ENCODE measurements around the gene TPK1.
A peak's percentile ranks its signal among the peaks of the same experiment; 100 is the strongest.
"Not testable (repeated sequence)": the region's sequence is repeated elsewhere in the genome, so short reads cannot be mapped to it uniquely, and the experiment has no call there.

Gene TPK1

GRCh38 chr7:144468990-144469732, 366.7 kb downstream of the TPK1 start:
- DNase-seq: no peak

- no peak for DNase-seq
These were observed 376.2 kb downstream of the TPK1 start for GRCh38 chr7:144459635-144460034.

GRCh38 chr7:144455040-144455404, 380.8 kb downstream of the TPK1 start:
- DNase-seq: no peak

DNA sequence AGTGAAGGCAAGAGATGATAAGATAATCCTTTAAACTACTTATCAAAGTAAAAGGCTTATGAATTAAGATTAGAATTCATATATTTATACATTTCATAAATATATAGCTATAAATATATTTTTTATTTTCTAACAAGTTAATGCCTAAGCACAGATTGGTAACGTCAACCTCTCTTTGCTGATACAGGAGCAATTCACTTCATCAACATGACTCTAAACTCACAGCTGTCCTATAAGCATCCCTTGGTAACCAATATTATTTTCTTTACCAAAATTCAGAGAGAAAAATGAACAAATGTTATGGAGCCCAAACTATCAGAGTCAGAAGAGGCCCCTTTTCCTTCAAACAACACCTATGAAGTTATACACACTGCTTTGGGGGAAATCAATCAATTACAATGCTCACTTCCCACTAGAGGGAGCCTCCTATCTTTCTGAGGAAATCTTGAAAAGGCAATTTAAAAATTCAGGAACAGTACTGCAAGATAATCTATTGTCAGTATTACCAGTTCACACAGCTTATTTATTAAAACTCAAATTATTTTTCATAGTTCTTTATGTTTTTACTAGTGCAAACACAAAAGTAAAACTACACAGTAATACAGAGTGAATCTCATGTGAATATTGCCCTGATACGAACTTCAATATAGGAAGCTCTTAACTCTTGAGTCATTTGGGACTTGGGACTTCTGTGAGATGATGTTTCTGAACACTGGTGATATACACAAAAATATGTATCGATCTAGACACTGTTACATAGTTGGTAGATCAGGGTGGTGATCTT, 381.4 kb downstream of the TPK1 start:
- no peak for DNase-seq

- DNase-seq: no peak
These were observed 383.8 kb downstream of the TPK1 start for GRCh38 chr7:144452064-144452463.

- DNase-seq: no peak
These were observed 390.3 kb downstream of the TPK1 start for GRCh38 chr7:144445590-144445989.

DNA sequence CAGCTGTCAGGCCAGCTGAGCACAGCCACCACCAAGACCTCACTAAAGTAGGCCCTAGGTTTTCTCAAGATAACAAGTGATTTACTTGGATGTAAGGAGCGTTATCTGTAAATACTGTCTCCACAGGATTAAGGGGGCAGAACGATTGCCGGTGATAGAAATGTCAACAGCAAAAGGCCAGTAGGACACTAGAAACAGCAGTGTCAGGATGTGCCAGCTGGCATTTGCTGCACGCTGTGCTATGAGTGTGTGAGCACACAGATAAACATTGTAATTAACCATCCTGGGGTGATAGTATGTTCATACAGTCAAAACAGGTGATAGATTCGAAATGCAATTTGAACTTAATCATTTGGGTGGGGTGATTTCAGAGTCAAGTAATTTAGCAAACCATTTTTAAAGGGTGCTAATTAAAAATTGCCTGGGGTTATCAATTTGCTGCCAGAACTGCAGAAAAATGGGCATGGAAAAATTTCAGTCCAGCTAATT, 396.1 kb downstream of the TPK1 start:
- peak; percentile 61 for DNase-seq

- DNase-seq: no peak
These were observed 397.1 kb downstream of the TPK1 start for GRCh38 chr7:144438759-144439158.

DNA sequence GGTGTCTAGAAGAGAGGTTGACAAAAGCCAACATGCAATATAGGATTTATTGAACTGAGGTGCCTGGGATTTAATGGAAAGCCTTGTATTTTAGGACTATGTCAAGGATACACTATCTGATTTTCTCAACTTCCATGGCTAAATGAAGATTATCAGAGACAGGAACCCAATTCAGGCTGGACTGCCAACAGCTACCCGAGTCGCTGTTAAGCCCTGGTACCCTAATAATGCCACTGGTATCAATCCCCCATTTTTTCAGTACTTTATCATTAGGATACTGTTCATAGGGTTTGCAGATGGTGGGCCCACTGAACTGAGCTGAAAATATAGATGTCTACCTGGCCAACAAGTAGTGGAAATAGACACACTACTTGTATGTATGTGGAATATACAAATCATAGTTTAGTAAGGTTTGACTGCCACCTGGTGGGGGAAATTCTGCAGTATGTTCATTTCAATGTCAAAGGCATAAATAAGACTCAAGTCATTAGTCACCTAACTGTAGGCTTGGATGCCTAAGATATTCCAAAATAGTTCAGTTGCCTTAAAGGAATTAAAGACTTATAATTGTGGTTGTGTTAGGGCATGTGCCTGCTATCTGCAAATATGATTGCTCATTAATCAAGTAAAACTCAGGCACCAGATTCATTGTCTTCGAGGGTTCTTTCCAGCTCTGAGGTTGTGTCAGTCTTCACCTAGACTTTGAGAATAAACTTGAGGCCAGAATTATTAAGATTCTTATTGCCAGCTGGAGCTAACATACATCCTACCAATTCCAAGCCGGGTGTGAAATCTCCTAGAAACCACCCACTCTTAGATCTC, 398.3 kb downstream of the TPK1 start:
- DNase-seq: peak; percentile 50

GRCh38 chr7:144436500-144436899, 399.4 kb downstream of the TPK1 start:
- no peak for DNase-seq

GRCh38 chr7:144428431-144428830, 407.4 kb downstream of the TPK1 start:
- DNase-seq: no peak

DNA sequence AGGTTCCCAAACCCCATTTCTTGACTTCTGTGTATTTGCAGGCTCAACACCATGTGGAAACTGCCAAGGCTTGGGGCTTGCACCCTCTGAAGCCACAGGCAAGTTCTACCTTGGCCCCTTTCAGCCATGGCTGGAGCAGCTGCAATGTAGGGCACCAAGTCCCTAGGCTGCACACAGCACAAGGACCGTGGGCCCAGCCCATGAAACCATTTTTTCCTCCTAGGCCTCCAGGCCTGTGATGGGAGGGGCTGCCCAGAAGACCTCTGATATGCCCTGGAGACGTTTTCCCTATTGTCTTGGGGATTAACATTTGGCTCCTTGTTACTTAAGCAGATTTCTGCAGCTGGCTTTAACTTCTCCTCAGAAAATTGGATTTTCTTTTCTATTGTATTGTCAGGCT, 408.3 kb downstream of the TPK1 start:
- DNase-seq: not testable (repeated sequence)

- DNase-seq: not testable (repeated sequence)
These were observed 416.9 kb downstream of the TPK1 start for GRCh38 chr7:144418931-144419330.

- DNase-seq: no peak
These were observed 419.5 kb downstream of the TPK1 start for GRCh38 chr7:144416341-144416740.

DNA sequence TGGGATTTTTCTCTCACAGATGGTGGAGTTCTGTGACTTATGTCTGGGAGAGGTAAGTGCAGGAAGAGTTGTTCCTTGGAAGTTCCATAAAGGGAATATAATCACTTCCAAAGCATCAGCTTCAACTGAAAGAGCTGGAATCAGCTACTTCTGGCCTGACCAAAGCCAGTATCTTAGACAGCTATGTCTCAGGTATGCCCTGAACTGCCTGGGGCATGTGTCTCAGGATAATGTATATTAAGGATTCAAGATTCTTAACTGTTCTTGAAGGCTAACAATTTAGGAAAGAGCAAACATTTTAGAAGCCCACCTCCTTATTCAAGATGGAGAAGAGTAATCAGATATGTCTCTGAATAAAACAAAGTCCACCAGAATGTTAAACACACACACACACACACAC, 420.0 kb downstream of the TPK1 start:
- no peak for DNase-seq

DNA sequence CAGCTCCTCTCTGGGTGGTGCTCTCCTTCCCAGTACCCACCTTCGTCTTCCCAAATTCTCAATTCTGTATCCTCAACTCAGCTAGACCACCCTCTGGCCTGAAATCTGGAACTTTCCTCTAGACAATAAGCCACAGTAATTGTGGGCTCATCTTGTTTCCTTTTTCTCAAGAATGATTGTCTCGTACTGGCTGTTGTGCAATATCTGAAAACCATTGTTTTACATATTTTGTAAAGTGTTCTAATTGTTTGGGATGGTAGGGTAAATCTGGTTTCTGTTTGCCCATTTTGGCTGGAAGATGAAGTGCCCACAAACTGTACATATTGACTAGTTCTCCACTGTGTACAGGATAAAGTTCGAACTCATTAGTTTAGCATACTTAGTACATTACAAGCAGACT, 421.0 kb downstream of the TPK1 start:
- DNase-seq: no peak

DNA sequence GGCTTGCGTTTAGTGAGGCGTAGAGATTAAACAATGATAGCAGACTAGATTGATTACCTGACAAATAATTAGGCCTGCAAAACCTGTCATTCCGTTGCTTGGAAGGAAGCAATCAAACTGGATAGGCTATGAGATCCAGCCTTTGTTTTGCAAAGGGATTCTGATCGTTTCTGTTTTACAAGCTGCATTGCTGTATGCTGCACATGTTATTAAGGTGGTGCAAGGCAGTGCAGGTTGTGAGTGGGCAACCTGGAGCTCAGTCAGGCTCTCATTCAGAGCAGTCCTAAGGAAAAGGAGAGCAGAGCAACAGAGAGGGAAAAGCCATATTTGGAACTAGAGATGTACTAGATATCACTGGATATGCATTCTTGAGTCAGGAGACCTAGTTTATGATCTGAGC, 425.4 kb downstream of the TPK1 start:
- no peak for DNase-seq

DNA sequence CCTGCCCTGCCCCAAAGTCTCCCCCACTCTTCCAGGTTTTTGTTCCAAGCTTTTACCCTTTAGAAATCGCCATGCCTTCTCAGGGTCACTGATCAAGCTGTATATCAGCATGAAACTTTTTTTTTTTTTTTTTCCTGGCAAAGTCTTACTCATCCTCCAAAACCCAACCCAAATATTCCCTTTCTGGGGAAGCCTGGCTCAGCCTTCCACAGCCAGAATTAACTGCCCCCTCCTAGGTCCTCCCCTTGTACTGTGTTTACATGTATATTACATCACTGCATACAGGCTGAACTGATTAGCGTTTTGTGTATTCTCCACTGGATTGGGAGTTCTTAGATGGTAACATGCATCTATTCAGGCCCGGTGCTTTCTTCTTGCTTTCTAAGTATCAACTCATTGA, 427.7 kb downstream of the TPK1 start:
- no peak for DNase-seq

GRCh38 chr7:144407266-144407931, 428.5 kb downstream of the TPK1 start:
- peak; percentile 2 for DNase-seq

GRCh38 chr7:144404946-144405345, 430.9 kb downstream of the TPK1 start:
- no peak for DNase-seq

DNA sequence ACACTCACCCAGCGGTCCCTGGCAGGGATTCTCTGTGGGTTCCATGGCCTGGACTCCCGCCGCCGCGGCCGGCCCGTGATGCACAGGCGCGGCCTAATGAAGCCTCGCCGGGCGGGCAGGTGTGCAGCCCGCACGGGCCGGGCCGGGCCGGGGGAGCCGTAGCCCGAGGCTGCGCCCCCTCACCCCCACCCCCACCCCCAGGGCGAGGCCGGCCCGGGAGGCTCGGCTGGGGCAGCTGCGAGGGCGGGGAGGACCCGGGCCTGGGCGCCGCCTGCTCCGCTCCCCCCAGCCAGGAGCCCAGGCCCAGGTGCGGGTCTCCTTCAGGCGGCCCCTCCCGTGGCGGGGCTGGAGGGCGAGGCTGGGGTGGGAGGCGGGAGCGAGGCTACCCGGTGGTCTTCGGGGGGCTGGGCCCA, 432.2 kb downstream of the TPK1 start, which contains the start of gene NOBOX:
Gene NOBOX (minus strand): TSS at position 45 of the 413 bp plus-strand sequence.
- no peak for DNase-seq

DNA sequence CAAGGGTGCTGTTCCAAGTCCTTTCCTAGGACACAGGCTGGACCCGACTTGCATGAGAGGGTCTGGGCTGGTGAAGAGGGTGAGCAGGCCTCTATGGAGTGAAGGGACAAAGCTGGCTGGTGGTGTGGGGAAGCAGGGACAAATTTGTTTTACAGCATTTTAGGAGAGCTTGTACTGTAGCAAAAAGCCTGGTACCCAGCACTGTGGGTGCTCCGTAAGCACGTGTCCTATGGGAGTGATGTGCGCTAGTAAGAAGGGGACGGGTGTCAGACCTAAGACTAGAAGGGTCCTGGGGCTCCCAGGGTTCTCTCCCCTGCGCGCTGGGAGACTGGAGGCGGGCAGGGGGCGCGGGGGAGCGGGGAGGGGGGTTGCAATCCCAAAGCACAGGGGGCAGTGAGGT, 432.8 kb downstream of the TPK1 start:
- DNase-seq: no peak

Measured in NCI-H1092 treated with DMSO at 0.1 percent for 48 hours (cell line).